PC-3 (cell line): Measurements from ENCODE around the gene CFAP46. TPM values are rescaled to one million over a fixed set of nuclear protein-coding genes. Genes with fewer than 3 reads are reported as not detected.

Experiments used
- ATAC-seq: fragments of 200-7000 bp; cut with Tn5 transposase; 2 replicates; pipeline ENCODE4 v1.9.1; 2020; ENCODE audit warnings: mild to moderate bottlenecking, moderate library complexity
- BruUV-seq: library from RNA; stranded (reverse); fragments of 400-500 nt; replicated peaks from 2 replicates; lab custom pipeline; 2021; lab: Mats Ljungman, UMichigan
- CTCF ChIA-PET: fragments of 300-600 bp; sonication (Branson Sonifier 250); formaldehyde crosslinking; loops from one replicate; lab custom pipeline; 2022; ENCODE audit warnings: antibody characterized with exemption; lab: Charles Lee
- POLR2A ChIA-PET: fragments of 300-600 bp; sonication (Branson Sonifier 250); formaldehyde crosslinking; loops from one replicate; lab custom pipeline; 2022; ENCODE audit warnings: antibody characterized with exemption; ENCODE audit not compliant: unreplicated experiment; lab: Charles Lee
- DNase-seq: peaks from one replicate; pipeline ENCODE4 v3.0.0-alpha.2; 2015
- H2AFZ ChIP-seq: fragments of 300-600 bp; sonication (generic); 2 replicates; pipeline ENCODE4 v1.6.0; 2016; ENCODE audit warnings: antibody characterized with exemption, low read length
- H3F3A ChIP-seq: fragments of 300-600 bp; sonication (generic); one replicate; pipeline ENCODE4 v1.6.0; 2017; ENCODE audit warnings: antibody characterized with exemption, low read length, control low read depth, mild to moderate bottlenecking; ENCODE audit not compliant: unreplicated experiment
- H3K27ac ChIP-seq: fragments of 300-600 bp; sonication (generic); 2 replicates; pipeline ENCODE4 v1.5.1; 2016; ENCODE audit warnings: mild to moderate bottlenecking, low read length
- H3K27me3 ChIP-seq: fragments of 300-600 bp; sonication (generic); 2 replicates; pipeline ENCODE4 v1.6.1; 2016; ENCODE audit warnings: low read length, mixed read lengths
- H3K36me3 ChIP-seq: fragments of 300-600 bp; sonication (generic); 2 replicates; pipeline ENCODE4 v1.6.1; 2016; ENCODE audit warnings: low read depth, mixed run types, low read length, mixed read lengths
- H3K4me1 ChIP-seq: fragments of 300-600 bp; sonication (generic); 2 replicates; pipeline ENCODE4 v1.5.1; 2016; ENCODE audit warnings: low read length; ENCODE audit not compliant: insufficient read depth
- H3K4me2 ChIP-seq: fragments of 300-600 bp; sonication (generic); 2 replicates; pipeline ENCODE4 v1.6.0; 2016; ENCODE audit warnings: low read length
- H3K4me3 ChIP-seq: fragments of 300-600 bp; sonication (generic); 2 replicates; pipeline ENCODE4 v1.5.1; 2016; ENCODE audit warnings: mild to moderate bottlenecking, low read length, mixed read lengths
- H3K79me2 ChIP-seq: fragments of 300-600 bp; sonication (generic); 2 replicates; pipeline ENCODE4 v1.6.1; 2017; ENCODE audit warnings: low read length, mixed read lengths
- H3K9ac ChIP-seq: fragments of 300-600 bp; sonication (generic); 2 replicates; pipeline ENCODE4 v1.6.0; 2016; ENCODE audit warnings: mild to moderate bottlenecking, low read length
- H3K9me2 ChIP-seq: fragments of 300-600 bp; sonication (generic); replicated peaks from 2 replicates; pipeline ENCODE4 v1.6.1; 2016; ENCODE audit warnings: mixed run types, low read length, mixed read lengths
- H3K9me3 ChIP-seq: fragments of 300-600 bp; sonication (generic); 2 replicates; pipeline ENCODE4 v1.6.1; 2016; ENCODE audit warnings: low read length, mixed read lengths
- H4K20me1 ChIP-seq: fragments of 300-600 bp; sonication (generic); 2 replicates; pipeline ENCODE4 v1.6.1; 2016; ENCODE audit warnings: low read length, mixed read lengths
- CTCF ChIP-seq: fragments of 300-600 bp; sonication (generic); conservative IDR thresholded peaks from 2 replicates; pipeline ENCODE4 v1.5.1; 2017; ENCODE audit warnings: antibody characterized with exemption, low read depth, mild to moderate bottlenecking, low read length
- EZH2 ChIP-seq: fragments of 300-600 bp; sonication (generic); IDR thresholded peaks from one replicate; pipeline ENCODE4 v1.6.1; 2017; ENCODE audit warnings: antibody characterized with exemption, mild to moderate bottlenecking, low read length; ENCODE audit not compliant: unreplicated experiment
- EZH2phosphoT487 ChIP-seq: fragments of 300-600 bp; sonication (generic); IDR thresholded peaks from 2 replicates; pipeline ENCODE4 v1.6.1; 2018; ENCODE audit warnings: mild to moderate bottlenecking, antibody characterized with exemption, low read length, borderline replicate concordance
- intact Hi-C: fragments of 100-400 bp; cut with micrococcal nuclease; formaldehyde crosslinking; loops from 2 replicates; pipeline ENCODE4 v1.9.0; 2023
- total RNA-seq: library from RNA; depleted of rRNA; stranded (reverse); fragments of >200 nt; gene quantifications from 2 replicates; pipeline ENCODE4 v1.2.3, GENCODE V29; 2014

The CFAP46 gene
- total RNA-seq, 1 experiment from 2014 or later, result 0.04 TPM

- Histone ChIP-seq H3K4me2 (no peak overlapping the region), H3K79me2 (no peaks in the 10 kb centered on the region), H3K9me2 (no peaks in the 10 kb centered on the region), H3K27me3 (peaks cover 28% of the 10 kb centered on the region), H3K4me3 (no peak overlapping the region), H4K20me1 (no peaks in the 10 kb centered on the region), H3K27ac (no peak overlapping the region), H3K36me3 (no peaks in the 10 kb centered on the region), H3K9me3 (no peaks in the 10 kb centered on the region), H3K9ac (no peak overlapping the region), H3K4me1 (no peaks in the 10 kb centered on the region), H3F3A (no peaks in the 10 kb centered on the region), H2AFZ (no peak overlapping the region)
- CTCF ChIA-PET, result no interaction called here
- no TSS peak for BruUV-seq
- ATAC-seq (no peak), DNase-seq (no peak)
- POLR2A ChIA-PET, result no interaction called here
- intact Hi-C loops, result no loop called here
- no peak for TF ChIP-seq EZH2
- no peak for TF ChIP-seq CTCF
- TF ChIP-seq EZH2phosphoT487, result no peak
These were observed 124.6 kb downstream of the CFAP46 start for GRCh38 chr10:132817701-132818211.

GRCh38 chr10:132816718-132817117 lies 125.7 kb downstream of the CFAP46 start:
- intact Hi-C loops, result no loop called here
- H3K9ac ChIP-seq, result no peak overlapping the region
- BruUV-seq, result no TSS peak
- no peak for ATAC-seq
- H3K9me2 ChIP-seq, result no peaks in the 10 kb centered on the region
- no peaks in the 10 kb centered on the region for H3K79me2 ChIP-seq
- H3F3A ChIP-seq, result no peaks in the 10 kb centered on the region
- no peak overlapping the region for H2AFZ ChIP-seq
- no peak overlapping the region for H3K4me3 ChIP-seq
- peaks cover 28% of the 10 kb centered on the region for H3K27me3 ChIP-seq
- H3K4me2 ChIP-seq, result no peak overlapping the region
- no peaks in the 10 kb centered on the region for H4K20me1 ChIP-seq
- POLR2A ChIA-PET, result no interaction called here
- no peaks in the 10 kb centered on the region for H3K36me3 ChIP-seq
- H3K9me3 ChIP-seq, result no peaks in the 10 kb centered on the region
- H3K27ac ChIP-seq, result no peak overlapping the region
- CTCF ChIA-PET, result no interaction called here
- no peak for DNase-seq
- no peaks in the 10 kb centered on the region for H3K4me1 ChIP-seq
- no peak for TF ChIP-seq CTCF
- TF ChIP-seq EZH2, result no peak
- TF ChIP-seq EZH2phosphoT487, result no peak

GRCh38 chr10:132815168-132815857 lies 127.1 kb downstream of the CFAP46 start:
- POLR2A ChIA-PET, result no interaction called here
- no TSS peak for BruUV-seq

More at GRCh38 chr10:132815168-132815857, 127.1 kb downstream of the CFAP46 start:
- Histone ChIP-seq H3K4me1 (no peaks in the 10 kb centered on the region), H4K20me1 (no peaks in the 10 kb centered on the region), H3K9me3 (no peaks in the 10 kb centered on the region), H3K4me3 (no peak overlapping the region), H3K4me2 (no peak overlapping the region), H2AFZ (no peak overlapping the region), H3K27me3 (peaks cover 28% of the 10 kb centered on the region), H3K9ac (no peak overlapping the region), H3F3A (no peaks in the 10 kb centered on the region), H3K27ac (no peak overlapping the region), H3K9me2 (no peaks in the 10 kb centered on the region), H3K36me3 (no peaks in the 10 kb centered on the region), H3K79me2 (no peaks in the 10 kb centered on the region)
- DNase-seq, result no peak
- intact Hi-C loops, result no loop called here
- ATAC-seq, result no peak
- TF ChIP-seq EZH2 (no peak), EZH2phosphoT487 (no peak), CTCF (no peak)
- CTCF ChIA-PET, result no interaction called here
